GM18511 (cell line): ENCODE data around the gene DBF4B.

Experiments
- ATAC-seq: cut with Tn5 transposase; IDR thresholded peaks from one replicate; pipeline ENCODE4 v1.9.1; 2021; ENCODE audit warnings: mild to moderate bottlenecking, moderate library complexity; ENCODE audit not compliant: unreplicated experiment

The DBF4B gene

GRCh38 chr17:44776628-44777393, 68.3 kb downstream of the DBF4B start:
- no peak for ATAC-seq

DNA sequence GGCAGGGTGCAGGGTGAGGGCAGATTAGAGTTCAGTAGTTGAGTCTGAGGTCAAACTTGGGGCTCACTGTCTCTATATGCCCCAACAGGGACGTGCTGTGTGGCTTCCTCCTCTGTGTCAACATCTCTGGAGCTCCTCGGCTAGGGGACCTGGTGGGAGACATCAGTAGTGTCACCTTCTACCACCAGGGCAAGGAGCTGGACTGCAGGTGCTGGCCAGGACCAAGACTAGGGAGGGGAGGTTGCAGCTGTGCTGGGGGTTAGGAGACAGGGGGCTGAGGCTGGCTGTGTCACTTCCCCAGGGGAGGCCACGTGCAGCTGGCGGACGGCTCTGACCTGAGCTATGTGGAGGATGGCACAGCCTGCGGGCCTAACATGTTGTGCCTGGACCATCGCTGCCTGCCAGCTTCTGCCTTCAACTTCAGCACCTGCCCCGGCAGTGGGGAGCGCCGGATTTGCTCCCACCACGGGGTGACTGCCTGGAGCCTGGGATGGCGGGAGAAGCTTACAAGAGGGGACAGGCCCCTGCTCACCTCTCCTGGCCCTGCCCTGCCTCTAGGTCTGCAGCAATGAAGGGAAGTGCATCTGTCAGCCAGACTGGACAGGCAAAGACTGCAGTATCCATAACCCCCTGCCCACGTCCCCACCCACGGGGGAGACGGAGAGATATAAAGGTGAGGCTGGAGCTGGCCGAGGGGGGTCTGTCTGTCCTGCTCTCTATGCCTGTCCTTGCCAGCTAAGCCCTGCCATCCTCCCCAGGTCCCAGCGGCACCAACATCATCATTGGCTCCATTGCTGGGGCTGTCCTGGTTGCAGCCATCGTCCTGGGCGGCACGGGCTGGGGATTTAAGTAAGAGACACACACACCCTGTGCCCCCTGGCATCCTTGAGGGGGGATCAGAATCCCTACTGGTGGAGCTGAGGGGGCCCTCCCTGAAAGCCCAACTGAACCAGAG, 69.2 kb downstream of the DBF4B start:
- ATAC-seq, result no peak

GRCh38 chr17:44778656-44779210, 70.3 kb downstream of the DBF4B start:
- no peak for ATAC-seq

GRCh38 chr17:44779211-44780025, 71.0 kb downstream of the DBF4B start:
- no peak for ATAC-seq

DNA sequence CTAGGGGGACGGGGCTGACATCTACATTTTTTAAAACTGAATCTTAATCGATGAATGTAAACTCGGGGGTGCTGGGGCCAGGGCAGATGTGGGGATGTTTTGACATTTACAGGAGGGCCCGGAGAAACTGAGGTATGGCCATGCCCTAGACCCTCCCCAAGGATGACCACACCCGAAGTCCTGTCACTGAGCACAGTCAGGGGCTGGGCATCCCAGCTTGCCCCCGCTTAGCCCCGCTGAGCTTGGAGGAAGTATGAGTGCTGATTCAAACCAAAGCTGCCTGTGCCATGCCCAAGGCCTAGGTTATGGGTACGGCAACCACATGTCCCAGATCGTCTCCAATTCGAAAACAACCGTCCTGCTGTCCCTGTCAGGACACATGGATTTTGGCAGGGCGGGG, 71.7 kb downstream of the DBF4B start:
- ATAC-seq, result no peak

DNA sequence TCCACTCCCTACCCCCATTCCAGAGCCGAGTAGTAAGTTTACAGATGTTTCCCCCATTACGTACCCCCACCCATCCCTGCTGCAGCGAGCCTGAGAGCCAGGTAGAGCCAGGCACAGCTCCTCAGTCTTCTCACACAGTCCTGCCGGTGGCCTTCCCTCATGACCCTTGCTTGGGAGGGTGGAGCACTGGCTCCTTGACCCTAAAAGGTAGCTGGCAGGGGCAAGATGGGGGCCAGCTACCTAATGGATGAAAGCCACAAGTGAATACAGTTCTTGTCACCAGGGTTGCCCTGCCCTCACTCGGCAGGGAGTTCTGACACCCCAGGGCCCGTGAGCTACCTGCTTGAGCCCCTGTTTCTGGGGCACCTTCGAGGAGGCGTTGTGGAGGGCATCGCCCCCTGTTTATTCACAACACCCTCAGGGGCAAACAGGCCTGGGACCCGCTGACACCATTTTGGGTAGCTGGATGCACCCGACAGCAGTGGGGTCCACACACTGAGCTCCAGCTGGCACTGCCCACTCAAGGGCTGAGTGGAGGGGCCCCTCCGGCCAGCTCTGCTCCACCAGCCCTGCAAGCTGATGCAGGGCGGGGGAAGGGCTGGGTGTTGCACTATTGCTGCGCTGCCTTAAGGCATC, 72.5 kb downstream of the DBF4B start:
- no peak for ATAC-seq

GRCh38 chr17:44781551-44782325, 73.3 kb downstream of the DBF4B start:
- no peak for ATAC-seq

GRCh38 chr17:44782326-44782850, 73.9 kb downstream of the DBF4B start:
- ATAC-seq, result no peak

DNA sequence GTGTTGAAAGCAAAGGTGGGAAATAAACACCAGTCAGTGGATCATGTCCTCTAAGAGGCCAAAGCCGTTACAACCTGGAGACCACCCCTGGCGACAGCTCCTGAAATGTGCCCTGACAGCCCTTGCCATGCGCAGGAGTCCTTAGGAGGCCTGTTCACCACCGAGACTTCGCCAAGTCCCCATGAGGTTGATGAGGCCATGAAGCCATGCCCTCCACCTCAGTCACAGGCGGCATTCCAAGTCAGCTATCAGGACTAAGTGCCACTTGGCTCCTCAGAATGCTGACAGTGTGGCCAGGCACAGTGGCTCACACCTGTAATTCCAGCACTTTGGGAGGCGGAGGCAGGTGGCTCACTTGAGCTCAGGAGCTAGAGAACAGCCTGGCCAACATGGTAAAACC, 77.5 kb downstream of the DBF4B start:
- no peak for ATAC-seq

DNA sequence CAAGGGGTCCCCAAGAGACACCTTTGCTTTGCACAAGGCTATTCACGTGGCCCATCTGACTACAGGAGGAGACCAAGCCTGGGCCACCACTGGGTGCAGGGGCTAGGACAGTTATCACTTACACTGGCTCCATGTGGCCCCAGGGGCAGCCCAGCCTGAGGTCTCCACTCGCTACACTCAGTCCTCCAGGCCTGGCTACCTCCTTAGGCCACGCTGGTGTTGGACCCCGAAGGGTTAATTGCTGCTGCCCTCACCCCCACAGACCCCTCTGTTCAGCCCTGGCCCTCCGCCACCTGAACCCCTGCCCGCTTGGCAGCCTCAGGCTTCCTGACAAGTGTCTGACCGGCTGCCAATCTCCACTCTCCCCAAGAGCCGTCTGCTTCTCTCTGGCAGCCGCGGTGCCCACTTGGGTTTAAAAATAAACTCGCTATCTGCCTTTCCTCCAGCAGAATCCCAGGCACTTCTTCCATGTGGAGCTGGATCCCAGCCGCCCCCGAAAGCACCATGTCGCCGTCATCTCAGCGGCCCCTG, 78.2 kb downstream of the DBF4B start:
- ATAC-seq, result no peak

GRCh38 chr17:44787271-44787940, 78.9 kb downstream of the DBF4B start:
- ATAC-seq, result no peak

- ATAC-seq, result no peak
Measured at GRCh38 chr17:44788139-44788538, 79.7 kb downstream of the DBF4B start.

- ATAC-seq, result no peak
Measured at GRCh38 chr17:44792276-44792675, 83.8 kb downstream of the DBF4B start.

GRCh38 chr17:44793885-44794842, 85.7 kb downstream of the DBF4B start:
- no peak for ATAC-seq

GRCh38 chr17:44794851-44795413, 86.5 kb downstream of the DBF4B start:
- no peak for ATAC-seq

GRCh38 chr17:44795421-44795820, 87.0 kb downstream of the DBF4B start:
- no peak for ATAC-seq

DNA sequence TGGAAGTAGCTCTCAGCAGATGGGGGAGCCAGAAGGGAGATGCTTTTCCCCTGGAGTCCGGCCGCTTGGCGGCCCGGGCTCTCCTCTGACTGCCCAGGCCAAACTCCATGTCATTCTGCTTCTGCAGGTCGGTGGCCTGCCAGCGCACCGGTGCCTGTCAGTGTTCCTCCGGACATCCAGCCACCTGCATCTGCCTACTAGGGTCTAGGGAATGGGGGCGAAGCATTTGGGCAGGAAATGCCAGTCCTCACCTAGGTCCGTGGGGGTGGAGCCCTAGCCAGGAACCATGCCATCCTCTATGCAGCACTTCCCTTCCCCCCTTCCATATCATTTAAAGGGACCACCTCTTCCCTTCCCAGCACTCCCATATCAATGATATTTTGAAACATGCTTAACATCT, 87.5 kb downstream of the DBF4B start:
- no peak for ATAC-seq
